Measurements from ENCODE around the gene ARHGAP26. TPM values are rescaled to one million over a fixed set of nuclear protein-coding genes. Genes with fewer than 3 reads are reported as not detected.
"Not testable (repeated sequence)": the region's sequence is repeated elsewhere in the genome, so short reads cannot be mapped to it uniquely, and the experiment has no call there.

The ARHGAP26 gene
- total RNA-seq, 1 donor from 2014 or later: 25.2 TPM

DNA sequence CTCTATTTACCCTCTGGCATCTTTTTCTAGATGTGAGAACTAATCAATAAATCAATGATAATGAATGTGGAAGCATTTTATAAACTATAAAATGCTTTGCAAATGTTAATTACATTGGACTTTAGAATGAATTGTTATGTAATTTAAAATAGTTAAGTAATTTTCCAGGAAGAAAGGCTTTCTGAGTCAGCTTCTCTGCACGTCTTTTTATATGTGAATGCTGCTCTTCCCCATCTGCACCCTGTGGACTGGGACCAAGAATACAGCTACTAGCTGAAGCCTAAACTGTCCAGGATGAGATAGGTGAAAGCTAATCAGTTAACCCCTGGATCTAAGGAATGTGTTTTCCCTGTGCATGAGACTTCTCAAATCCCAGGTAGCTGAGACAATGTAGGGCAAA is 340.4 kb downstream of the ARHGAP26 start:
- DNase-seq (ENCODE audit: low read depth in 2 of 2): no peak

DNA sequence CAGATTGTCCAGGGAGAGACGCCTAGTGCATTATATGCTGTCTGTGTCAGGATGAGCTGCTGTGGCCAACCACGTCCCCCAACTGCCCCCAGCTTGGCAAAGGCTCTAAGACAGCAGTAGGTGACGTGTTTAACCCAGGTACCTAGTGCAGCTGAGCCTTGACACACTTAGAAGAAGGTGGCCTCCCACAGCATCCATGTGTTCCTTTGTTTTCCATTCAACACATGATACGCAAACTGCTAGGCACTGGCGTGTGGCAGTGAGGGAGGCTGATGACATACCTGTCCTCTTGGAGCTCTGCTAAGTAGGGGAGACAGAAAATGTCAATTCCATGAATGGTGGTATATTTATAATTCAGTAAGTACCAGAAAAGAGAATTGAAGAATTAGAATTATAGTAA is 341.6 kb downstream of the ARHGAP26 start:
- no peak for DNase-seq (ENCODE audit: low read depth in 2 of 2)

DNA sequence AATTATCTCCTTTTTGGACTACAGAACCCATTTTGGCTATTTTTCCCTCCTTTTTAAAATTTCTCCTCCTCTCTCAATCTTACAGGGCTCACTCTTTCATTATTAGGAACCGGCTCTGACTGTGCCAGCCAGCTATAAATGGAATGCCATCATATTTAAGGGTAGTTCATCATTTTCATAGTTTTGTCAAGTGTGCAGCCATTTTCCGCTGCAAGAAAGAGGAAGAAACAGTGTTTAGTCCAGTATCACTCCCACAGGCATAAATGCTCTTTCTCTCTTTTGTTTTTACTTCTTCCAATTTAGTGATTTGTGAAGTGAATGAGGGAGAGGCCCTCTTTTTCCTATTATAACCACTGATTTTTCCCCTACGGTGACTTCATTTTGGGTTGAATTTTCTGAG is 343.3 kb downstream of the ARHGAP26 start:
- DNase-seq (ENCODE audit: low read depth in 2 of 2): no peak

DNA sequence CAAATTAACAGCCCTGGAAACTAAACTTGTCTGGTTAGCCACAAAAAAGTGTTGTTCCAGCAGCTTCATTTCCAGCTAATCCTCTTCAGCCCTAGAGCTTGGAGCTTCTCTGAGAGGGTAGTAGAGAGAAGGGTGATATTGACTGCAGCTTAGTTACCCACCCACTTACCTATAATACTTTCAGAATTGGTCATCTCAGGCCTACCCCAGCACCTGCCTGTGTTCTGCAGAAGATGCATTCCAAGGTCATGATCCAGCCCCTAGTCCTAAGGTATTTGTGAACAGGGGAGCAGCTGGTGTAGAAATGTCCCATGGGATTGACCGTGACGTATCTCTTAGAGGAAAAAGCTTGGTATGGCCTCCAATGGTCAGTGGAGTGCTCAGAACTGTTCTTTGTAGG is 344.3 kb downstream of the ARHGAP26 start:
- no peak for DNase-seq (ENCODE audit: low read depth in 2 of 2)

DNA sequence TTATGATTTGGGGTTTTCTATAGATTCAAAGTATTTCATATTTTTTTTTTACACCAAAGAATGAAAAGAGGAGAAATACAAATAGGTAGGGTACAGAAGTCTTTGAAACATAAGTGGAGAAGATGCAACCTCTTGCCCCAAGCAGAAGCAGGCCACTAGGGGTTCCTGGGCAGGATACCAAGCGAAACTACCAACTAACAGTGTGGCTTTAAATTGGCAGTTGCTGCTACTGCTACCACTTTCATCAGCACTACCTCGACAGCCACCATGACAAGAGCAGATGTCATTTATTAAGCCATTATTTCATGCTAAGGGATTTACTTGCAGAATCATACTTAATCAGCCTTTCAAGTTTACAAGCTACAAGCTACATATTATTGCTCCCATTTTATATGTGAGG is 345.2 kb downstream of the ARHGAP26 start:
- DNase-seq (ENCODE audit: low read depth in 2 of 2): no peak

DNA sequence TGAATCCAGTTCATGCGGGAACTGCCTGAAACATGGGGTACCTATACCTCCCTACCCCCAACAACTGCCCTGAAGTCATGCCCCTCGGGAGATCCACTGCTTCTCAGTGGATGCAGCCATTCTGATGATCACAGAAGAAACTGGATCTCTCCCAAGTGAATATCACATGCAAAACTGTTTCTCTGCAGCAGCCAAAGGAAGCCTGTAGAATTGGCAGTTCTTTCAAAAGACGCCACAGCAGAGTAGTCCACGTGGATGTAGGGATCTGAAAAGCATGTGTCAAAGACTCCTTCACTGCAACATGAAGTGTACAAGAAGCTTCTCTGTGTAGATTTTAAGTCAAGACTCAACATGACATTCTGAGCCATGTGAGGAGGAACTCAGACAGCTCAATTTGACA is 346.6 kb downstream of the ARHGAP26 start:
- DNase-seq (ENCODE audit: low read depth in 2 of 2): no peak

DNA sequence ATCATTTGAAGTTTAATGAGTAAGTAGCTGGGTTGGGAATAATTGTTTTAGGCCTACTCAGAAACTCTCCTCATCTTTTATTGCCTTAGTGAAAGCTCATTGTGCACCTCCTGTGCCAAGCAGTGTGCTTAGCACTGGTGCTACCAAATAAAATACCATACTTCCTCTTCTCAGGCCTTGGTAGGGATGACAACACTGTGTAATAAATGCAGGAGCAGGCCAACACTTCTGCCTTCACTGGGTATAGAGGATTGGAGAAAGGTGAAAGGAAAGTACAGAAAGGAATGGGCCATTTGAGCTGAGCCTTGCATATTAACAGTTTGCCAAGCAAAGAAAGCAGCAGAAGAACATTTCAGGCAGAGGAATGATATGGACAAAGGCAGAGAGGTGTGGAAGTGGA is 347.6 kb downstream of the ARHGAP26 start:
- no peak for DNase-seq (ENCODE audit: low read depth in 2 of 2)

DNA sequence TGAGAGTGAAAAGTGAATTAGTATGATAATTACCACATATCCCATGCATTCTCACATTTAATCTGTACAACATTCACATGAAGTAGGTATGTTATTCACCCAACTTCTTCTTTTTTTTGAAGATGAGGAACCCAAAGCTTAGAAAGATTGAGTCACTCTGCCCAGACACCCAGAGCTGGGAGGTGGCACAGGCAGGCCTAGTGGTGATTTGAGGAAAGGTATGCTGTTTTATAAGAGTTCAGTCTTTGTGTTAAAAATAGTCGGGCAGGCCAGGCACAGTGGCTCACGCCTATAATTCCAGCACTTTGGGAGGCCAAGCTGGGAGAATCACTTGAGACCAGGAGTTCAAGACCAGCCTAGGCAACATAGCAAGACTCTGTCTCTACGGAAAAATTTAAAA is 348.0 kb downstream of the ARHGAP26 start:
- no peak for DNase-seq (ENCODE audit: low read depth in 2 of 2)

DNA sequence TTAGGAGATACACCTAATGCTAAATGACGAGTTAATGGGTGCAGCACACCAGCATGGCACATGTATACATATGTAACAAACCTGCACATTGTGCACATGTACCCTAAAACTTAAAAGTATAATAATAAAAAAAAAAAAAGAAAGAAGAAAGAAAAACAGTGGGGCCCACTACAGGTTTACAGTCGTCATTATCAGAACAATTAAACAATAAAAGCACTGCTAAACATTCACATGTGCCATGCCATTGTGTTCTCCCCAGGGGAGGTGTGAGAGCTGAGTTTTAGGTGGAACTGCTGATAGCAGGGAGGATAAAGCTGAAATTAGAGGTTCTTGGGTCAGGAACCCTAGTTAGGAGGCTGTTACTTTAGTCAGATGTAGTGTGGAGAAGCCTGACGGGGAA is 348.6 kb downstream of the ARHGAP26 start:
- not testable (repeated sequence) for DNase-seq (ENCODE audit: low read depth in 2 of 2)

DNA sequence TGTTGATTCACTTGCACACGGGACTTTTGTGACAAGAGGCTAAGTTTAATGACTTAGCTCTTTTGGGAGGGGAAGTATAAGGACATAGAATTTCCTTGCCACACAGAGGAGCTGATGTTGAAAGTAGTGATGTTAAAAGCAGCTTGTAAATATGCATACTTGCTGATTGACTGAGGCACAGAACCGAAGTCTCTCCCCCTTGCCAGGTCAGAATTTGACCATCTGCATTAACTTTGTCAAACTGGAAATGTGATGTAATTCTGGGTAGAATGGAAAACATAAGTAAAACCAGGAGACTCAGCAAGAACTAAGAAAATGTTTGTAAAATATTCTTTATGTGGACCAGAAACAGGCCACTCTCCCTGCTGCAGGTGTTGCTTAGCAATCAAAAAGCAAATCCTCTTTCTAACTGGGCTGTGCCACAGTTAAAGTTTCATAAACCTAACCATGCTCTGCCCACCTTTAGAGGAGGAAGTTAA is 349.2 kb downstream of the ARHGAP26 start:
- DNase-seq (ENCODE audit: low read depth in 2 of 2): no peak

DNA sequence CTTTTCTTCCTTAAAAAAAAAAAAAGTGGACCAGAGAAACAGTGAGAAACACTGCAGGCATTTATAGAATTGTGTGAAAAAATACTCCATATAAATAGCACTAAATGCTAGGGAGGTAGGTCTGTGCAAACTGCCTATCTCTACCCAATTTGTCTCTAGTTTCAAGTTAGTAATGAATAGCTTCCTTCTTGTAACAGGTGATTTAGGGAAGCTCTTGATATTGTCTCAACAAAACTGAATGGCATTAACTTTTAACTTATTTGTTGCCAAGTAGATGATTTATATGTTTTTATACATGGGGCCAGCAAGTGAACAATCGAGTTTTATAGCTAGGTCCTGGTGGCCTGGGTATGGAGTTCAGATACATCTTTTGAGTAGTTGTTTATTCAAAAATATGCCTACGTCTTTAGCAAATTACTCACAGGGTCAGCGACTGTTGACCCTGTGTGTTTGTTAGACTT is 349.7 kb downstream of the ARHGAP26 start:
- DNase-seq (ENCODE audit: low read depth in 2 of 2): no peak

DNA sequence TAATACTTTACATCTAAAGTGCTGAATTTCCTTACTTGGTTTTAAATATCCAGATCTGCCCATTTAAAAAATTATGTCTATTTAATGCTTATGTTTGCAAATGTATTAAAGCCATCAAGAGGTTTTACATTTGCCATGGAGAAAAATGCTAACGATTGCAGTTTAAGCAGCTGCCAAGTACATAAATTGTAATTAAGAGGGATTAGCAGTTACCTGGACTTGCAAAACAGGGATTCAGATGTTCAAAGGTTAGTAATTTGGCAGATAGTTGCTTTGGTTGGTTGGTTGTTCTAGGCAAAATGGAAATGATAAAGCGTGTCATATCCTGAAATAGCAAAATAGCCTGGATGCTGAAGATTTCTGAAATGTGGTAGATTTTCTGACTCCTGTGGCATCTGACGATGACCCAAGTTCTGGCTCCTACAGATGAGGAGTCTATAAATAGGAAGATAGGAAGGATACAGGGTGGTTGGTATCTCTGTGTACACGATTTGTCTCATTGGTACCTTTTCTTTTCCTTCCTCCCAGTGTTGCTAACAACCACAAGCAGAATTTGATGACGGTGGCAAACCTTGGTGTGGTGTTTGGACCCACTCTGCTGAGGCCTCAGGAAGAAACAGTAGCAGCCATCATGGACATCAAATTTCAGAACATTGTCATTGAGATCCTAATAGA is 350.4 kb downstream of the ARHGAP26 start:
- no peak for DNase-seq (ENCODE audit: low read depth in 2 of 2)

DNA sequence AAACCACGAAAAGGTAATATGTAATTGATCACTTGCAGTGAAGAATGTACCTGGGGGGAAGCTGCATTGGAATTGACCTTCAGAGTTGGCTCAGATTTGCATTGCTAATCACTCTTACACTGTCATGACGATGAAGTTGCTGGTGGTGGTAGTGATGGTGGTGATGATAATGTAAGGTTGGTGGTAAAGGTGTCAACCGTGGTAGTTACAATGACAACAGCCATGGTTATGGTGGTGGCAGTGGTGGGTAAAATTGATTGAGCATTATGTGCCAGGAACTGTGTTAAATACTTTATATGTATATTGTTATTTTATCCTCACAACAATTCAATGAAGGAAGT is 350.9 kb downstream of the ARHGAP26 start:
- no peak for DNase-seq (ENCODE audit: low read depth in 2 of 2)

DNA sequence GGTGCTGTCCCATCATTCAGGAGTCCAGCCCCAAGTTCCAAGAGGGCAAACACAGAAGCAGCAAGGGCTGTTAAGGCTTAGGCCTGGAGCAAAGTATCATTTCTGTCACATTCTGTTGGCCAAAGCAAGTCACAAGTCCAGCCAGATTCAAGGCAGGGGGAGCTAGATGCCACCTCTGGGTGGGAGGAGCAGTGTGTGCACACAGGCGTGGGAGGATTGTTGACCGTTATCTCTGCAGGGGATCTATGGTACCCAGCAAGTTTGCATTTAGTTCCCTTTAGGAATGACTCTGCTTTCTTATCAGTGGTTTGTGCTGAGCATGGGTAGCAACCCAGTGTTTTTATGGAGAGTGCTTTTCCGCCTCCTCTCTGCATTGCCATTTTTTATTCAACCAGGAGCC is 354.4 kb downstream of the ARHGAP26 start:
- DNase-seq (ENCODE audit: low read depth in 2 of 2): no peak

DNA sequence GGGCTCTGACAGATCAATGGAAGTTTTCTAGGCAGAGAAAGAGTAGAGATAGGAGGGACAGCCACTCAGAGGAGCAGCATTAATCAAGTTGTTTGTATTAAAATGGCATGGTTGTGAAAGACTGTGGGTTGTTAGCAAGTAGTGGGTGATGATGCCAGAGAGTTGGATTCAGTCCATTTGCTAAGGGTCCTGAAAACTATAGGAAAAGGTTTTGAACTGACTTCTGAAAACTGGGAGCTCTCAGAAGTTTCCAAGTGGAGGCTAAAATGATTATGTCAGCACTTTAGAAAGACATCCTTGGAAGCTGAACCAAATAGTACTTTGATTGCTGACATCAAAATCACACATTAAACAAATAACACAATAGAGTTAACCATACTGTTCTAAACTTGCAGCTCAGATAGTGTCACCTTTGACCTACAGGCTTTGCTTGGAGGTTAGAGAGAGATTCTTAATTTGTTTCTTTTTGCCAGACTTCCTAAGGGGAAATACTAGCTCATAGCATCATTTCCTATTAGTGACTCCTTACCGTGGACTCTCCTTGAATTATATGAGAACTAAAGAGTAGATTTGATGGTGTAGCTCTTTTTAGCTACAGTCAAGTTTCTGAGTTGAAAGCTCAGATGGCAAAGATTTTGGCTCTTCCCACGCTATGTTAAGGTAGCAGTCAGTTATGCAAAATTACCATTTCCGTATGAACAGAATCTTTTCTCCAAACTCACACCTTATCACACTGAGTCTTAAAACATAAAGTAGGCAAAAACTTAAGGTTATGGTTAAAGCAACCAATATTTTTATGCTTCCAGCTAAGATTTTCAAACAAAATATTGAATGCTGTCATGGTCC is 356.2 kb downstream of the ARHGAP26 start:
- DNase-seq (ENCODE audit: low read depth in 2 of 2): peak in 1 of 2 donors; percentile 90

DNA sequence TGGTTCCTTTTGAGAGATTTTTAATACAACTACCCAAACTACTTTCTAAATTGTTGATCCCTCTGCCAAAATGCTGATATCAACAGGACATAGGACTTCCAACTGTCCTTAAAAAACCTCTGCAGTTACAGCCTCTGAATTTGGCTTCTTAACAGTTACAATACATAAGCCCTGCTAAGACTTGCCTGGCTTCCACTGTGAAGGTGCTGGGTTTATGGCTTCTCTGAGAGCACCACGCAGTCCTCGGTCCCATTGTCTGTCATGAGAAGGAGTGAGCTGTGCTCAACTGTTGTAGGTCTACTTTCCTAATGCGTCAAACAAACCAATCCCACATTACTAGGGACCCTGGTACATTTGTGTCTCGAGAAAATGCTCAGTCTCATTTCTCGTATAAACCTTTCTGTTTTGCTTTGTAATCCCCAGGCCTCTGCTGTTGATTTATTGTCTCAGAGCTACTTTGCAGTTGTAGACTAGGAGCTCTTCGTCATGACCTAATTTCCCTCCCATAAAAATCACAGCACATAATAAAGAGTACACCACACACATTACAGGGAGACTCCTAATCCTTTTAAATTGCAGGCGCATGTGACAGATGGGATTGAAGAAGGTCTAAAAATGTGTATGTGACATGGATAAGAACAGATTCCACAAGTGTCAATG is 358.4 kb downstream of the ARHGAP26 start:
- no peak for DNase-seq (ENCODE audit: low read depth in 2 of 2)

DNA sequence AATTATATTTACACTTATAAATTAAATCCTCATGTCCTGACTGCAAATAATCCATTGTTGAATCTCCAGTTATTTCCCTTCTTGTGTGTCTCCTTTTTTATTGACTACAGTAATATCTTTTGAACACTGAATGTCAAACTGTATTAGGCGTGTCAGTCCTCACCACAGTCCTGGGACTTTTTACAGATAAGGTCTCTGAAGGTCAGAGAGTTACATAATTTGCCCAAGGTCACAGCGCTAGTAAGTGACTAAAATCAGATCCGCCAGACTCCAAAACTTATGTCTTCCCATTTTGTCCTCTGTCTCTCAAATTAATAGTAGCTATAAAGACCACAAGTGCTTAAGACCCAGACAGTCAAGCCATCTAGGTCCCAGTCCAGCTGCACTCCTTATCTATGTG is 359.0 kb downstream of the ARHGAP26 start:
- no peak for DNase-seq (ENCODE audit: low read depth in 2 of 2)

DNA sequence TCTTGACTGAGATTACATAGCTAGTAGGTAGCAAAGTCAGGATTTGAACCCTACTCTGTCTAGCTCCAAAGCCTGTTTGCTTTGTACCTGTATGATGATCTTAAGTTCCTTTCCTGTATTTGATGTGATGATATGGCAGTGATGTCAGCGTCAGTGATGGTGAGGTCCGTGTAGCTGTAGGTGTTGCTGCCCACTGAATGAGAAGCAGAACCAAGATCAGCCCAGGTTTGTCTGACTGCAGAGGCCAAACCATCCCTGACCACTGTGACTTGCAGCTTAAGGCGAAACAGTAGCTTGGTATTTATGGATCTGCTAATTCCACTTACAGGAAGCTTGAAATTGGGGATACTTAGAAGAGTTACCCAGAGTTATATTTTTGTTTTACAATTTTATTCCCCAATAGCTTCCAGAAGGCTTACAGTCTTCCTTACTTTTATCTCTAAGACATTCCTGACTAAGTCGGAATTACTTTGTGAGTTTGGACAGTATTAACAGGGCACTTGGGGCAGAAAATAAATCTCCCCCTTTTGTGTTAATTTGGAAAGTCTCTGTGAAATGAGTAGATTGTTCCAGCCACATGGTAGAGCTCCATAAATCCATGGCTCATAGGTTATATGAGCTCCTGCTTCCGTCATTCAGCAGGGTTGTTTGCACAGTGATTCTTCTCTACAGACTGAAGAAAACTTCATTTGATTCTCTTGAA is 359.9 kb downstream of the ARHGAP26 start:
- DNase-seq (ENCODE audit: low read depth in 2 of 2): no peak

DNA sequence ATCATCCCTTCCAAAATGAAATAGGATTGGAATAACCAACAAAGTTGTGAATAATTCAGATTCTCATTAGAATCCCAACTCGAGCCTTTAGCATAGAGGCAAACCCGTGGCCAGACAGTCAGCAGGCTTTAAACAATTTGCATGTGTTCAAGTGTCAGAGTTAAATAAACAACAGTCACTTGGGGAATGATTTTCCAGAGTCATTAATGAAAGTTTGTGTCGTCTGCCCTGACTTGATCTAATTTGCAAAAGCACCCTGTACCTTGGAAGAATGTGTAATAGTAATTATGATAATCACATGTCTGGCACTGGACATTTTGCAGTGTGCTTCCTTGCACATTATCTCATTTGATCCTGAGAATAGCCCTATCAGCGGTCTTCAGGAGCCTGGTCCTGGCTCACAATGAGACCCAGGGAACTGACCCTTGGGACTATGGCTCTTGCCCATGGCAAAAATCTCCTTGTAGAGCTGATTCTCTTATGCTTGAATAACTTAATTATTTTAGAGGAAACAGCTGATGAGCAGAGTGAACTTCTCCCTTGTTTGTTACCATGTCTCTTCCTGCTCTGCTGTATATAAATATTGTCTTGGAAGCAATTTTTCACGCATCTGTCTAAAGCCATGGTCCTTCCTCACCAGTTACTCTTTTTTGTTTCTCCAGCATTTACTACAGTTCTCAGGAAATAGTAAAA is 360.6 kb downstream of the ARHGAP26 start:
- DNase-seq (ENCODE audit: low read depth in 2 of 2): no peak

DNA sequence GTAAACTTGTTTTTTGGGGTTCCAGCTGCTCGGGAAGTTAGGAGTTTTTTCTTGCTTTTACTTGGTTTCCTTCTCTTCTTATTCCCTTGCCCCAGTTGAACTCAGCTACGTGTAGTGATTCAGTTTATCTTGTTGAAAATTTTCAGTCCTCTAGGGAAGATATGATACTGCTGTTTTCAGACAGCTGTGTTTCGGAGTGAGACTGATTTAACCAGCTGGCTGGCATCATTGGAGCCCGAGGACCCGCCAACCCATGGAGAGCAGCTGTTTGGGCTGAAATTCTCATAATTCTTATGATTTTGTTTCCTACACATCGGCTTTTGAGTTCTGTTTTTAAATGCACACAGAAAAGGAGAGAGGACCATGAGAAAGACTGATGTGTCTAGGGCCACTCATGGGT is 361.8 kb downstream of the ARHGAP26 start:
- DNase-seq (ENCODE audit: low read depth in 2 of 2): no peak

DNA sequence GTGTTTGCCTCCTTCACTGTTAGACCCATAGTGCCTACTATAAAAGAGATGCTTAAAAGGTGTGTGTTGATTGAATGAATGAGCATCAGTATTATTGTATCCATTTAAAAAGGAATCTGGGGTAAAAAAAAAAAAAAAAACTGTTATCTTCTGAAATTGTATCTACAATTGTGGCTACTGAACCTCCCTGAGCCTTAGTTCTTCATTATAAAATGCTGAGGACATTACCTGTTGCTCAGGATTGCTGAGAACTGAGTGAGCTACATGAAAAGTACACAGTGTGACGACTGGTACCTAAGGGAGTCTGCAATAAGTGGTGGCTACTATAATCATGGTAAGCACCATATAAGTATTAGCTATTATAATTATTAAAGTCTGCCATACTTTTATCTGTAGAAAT is 362.6 kb downstream of the ARHGAP26 start:
- no peak for DNase-seq (ENCODE audit: low read depth in 2 of 2)

All from dermis microvascular lymphatic vessel endothelial cell (primary cell).